ENCODE results near the gene TNS2. TPM values are rescaled to one million over a fixed set of nuclear protein-coding genes. Genes with fewer than 3 reads are reported as not detected.

TNS2 gene
- total RNA-seq, 4 donors from 2014 or later: 108 to 323 (median 182) TPM

- Histone ChIP-seq H3K27me3 (no peaks in the 10 kb centered on the region), H3K4me1 (peaks cover 20 to 95% (median 67%) of the 10 kb centered on the region in 3 donors), H3K4me3 (no peak overlapping the region), H3K36me3 (peaks cover 0 to 58% of the 10 kb centered on the region in 2 donors), H3K9me3 (no peaks in the 10 kb centered on the region), H3K27ac (peak overlapping the region; percentile 64 to 95 (median 84))
- TF ChIP-seq, protein P1, sequence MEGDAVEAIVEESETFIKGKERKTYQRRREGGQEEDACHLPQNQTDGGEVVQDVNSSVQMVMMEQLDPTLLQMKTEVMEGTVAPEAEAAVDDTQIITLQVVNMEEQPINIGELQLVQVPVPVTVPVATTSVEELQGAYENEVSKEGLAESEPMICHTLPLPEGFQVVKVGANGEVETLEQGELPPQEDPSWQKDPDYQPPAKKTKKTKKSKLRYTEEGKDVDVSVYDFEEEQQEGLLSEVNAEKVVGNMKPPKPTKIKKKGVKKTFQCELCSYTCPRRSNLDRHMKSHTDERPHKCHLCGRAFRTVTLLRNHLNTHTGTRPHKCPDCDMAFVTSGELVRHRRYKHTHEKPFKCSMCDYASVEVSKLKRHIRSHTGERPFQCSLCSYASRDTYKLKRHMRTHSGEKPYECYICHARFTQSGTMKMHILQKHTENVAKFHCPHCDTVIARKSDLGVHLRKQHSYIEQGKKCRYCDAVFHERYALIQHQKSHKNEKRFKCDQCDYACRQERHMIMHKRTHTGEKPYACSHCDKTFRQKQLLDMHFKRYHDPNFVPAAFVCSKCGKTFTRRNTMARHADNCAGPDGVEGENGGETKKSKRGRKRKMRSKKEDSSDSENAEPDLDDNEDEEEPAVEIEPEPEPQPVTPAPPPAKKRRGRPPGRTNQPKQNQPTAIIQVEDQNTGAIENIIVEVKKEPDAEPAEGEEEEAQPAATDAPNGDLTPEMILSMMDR (IDR thresholded peaks at IDR 0.05): no peak
- TF ChIP-seq EP300 (IDR thresholded peaks at IDR 0.05): no peak
- ATAC-seq: no peak
- WGBS, 2 donors (ENCODE audit: low coverage in 1 of 2): 67 to 91% methylated on average over 1 to 3 of the region's 11 CpGs
Measured at GRCh38 chr12:53074283-53074998, 24.6 kb downstream of the TNS2 start.

DNA sequence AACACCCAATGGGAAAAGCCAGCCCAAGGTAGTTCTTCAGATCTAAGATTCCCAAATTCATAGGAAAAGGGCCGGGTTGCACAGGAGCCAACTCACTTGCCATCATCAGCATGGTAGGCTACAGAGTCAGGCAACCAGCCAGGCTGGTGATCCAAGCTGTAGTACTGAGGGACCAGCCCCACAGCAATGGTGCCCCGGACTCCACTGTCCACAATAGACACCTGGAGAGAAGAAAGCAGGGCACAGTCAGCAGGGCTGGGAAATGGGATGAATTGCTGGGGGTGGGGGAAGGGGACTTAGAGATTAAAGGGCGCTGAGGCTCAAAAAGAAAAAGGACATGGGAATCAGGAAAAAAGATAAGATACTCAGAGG lies 25.1 kb downstream of the TNS2 start:
- Histone ChIP-seq H3K27me3 (no peaks in the 10 kb centered on the region), H3K4me1 (peaks cover 20 to 92% (median 64%) of the 10 kb centered on the region in 3 donors), H3K27ac (peak overlapping the region; percentile 64 to 95 (median 84)), H3K9me3 (no peaks in the 10 kb centered on the region), H3K4me3 (no peak overlapping the region), H3K36me3 (peaks cover 0 to 52% of the 10 kb centered on the region in 2 donors)
- ATAC-seq: no peak
- TF ChIP-seq, protein P1 (IDR thresholded peaks at IDR 0.05): no peak
- TF ChIP-seq EP300 (IDR thresholded peaks at IDR 0.05): no peak
- no peak for TF ChIP-seq POLR2A (IDR thresholded peaks at IDR 0.05)
- TF ChIP-seq POLR2AphosphoS5 (IDR thresholded peaks at IDR 0.05): no peak
- 88% methylated on average over 2 of the region's 3 CpGs; no CpG with 5 or more reads in 1 of the 2 donors for WGBS, 2 donors (ENCODE audit: low coverage in 1 of 2)

- ATAC-seq: no peak
- H3K27ac ChIP-seq: peak overlapping the region in 3 of 4 donors; percentile 82 to 95 (median 85)
- H3K4me1 ChIP-seq: peaks cover 14 to 89% (median 57%) of the 10 kb centered on the region in 3 donors
- H3K27me3 ChIP-seq: no peaks in the 10 kb centered on the region
- no peak overlapping the region for H3K4me3 ChIP-seq
- WGBS, 2 donors (ENCODE audit: low coverage in 1 of 2): 100% methylated on average over 1 to 2 of the region's 3 CpGs
- no peaks in the 10 kb centered on the region for H3K9me3 ChIP-seq
- H3K36me3 ChIP-seq: peaks cover 0 to 42% of the 10 kb centered on the region in 2 donors
- TF ChIP-seq, protein P1 (IDR thresholded peaks at IDR 0.05): no peak
- no peak for TF ChIP-seq POLR2A (IDR thresholded peaks at IDR 0.05)
- no peak for TF ChIP-seq EP300 (IDR thresholded peaks at IDR 0.05)
- no peak for TF ChIP-seq POLR2AphosphoS5 (IDR thresholded peaks at IDR 0.05)
Measured at GRCh38 chr12:53076461-53076860, 26.6 kb downstream of the TNS2 start.

GRCh38 chr12:53077030-53077429 lies 27.2 kb downstream of the TNS2 start:
- no peak overlapping the region for H3K4me3 ChIP-seq
- WGBS, 2 donors (ENCODE audit: low coverage in 1 of 2): 90% methylated on average over 5 of the region's 8 CpGs; no CpG with 5 or more reads in 1 of the 2 donors
- TF ChIP-seq, protein P1 (IDR thresholded peaks at IDR 0.05): no peak
- TF ChIP-seq POLR2AphosphoS5 (IDR thresholded peaks at IDR 0.05): no peak
- TF ChIP-seq POLR2A (IDR thresholded peaks at IDR 0.05): no peak
- no peak for TF ChIP-seq EP300 (IDR thresholded peaks at IDR 0.05)
- ATAC-seq: no peak
- peaks cover 0 to 42% of the 10 kb centered on the region in 2 donors for H3K36me3 ChIP-seq
- no peaks in the 10 kb centered on the region for H3K27me3 ChIP-seq
- H3K4me1 ChIP-seq: peaks cover 13 to 83% (median 52%) of the 10 kb centered on the region in 3 donors
- no peaks in the 10 kb centered on the region for H3K9me3 ChIP-seq
- H3K27ac ChIP-seq: peak overlapping the region in 3 of 4 donors; percentile 48 to 95 (median 88)
